PC-3 (cell line): Measurements from ENCODE around the gene PKD1L1. TPM values are rescaled to one million over a fixed set of nuclear protein-coding genes. Genes with fewer than 3 reads are reported as not detected.

Source experiments
- ATAC-seq: fragments of 200-7000 bp; cut with Tn5 transposase; 2 replicates; pipeline ENCODE4 v1.9.1; 2020; ENCODE audit warnings: mild to moderate bottlenecking, moderate library complexity
- BruUV-seq: library from RNA; stranded (reverse); fragments of 400-500 nt; replicated peaks from 2 replicates; lab custom pipeline; 2021; lab: Mats Ljungman, UMichigan
- CTCF ChIA-PET: fragments of 300-600 bp; sonication (Branson Sonifier 250); formaldehyde crosslinking; loops from one replicate; lab custom pipeline; 2022; ENCODE audit warnings: antibody characterized with exemption; lab: Charles Lee
- POLR2A ChIA-PET: fragments of 300-600 bp; sonication (Branson Sonifier 250); formaldehyde crosslinking; loops from one replicate; lab custom pipeline; 2022; ENCODE audit warnings: antibody characterized with exemption; ENCODE audit not compliant: unreplicated experiment; lab: Charles Lee
- DNase-seq: peaks from one replicate; pipeline ENCODE4 v3.0.0-alpha.2; 2015
- H2AFZ ChIP-seq: fragments of 300-600 bp; sonication (generic); 2 replicates; pipeline ENCODE4 v1.6.0; 2016; ENCODE audit warnings: antibody characterized with exemption, low read length
- H3F3A ChIP-seq: fragments of 300-600 bp; sonication (generic); one replicate; pipeline ENCODE4 v1.6.0; 2017; ENCODE audit warnings: antibody characterized with exemption, low read length, control low read depth, mild to moderate bottlenecking; ENCODE audit not compliant: unreplicated experiment
- H3K27ac ChIP-seq: fragments of 300-600 bp; sonication (generic); 2 replicates; pipeline ENCODE4 v1.5.1; 2016; ENCODE audit warnings: mild to moderate bottlenecking, low read length
- H3K27me3 ChIP-seq: fragments of 300-600 bp; sonication (generic); 2 replicates; pipeline ENCODE4 v1.6.1; 2016; ENCODE audit warnings: low read length, mixed read lengths
- H3K36me3 ChIP-seq: fragments of 300-600 bp; sonication (generic); 2 replicates; pipeline ENCODE4 v1.6.1; 2016; ENCODE audit warnings: low read depth, mixed run types, low read length, mixed read lengths
- H3K4me1 ChIP-seq: fragments of 300-600 bp; sonication (generic); 2 replicates; pipeline ENCODE4 v1.5.1; 2016; ENCODE audit warnings: low read length; ENCODE audit not compliant: insufficient read depth
- H3K4me2 ChIP-seq: fragments of 300-600 bp; sonication (generic); 2 replicates; pipeline ENCODE4 v1.6.0; 2016; ENCODE audit warnings: low read length
- H3K4me3 ChIP-seq: fragments of 300-600 bp; sonication (generic); 2 replicates; pipeline ENCODE4 v1.5.1; 2016; ENCODE audit warnings: mild to moderate bottlenecking, low read length, mixed read lengths
- H3K79me2 ChIP-seq: fragments of 300-600 bp; sonication (generic); 2 replicates; pipeline ENCODE4 v1.6.1; 2017; ENCODE audit warnings: low read length, mixed read lengths
- H3K9ac ChIP-seq: fragments of 300-600 bp; sonication (generic); 2 replicates; pipeline ENCODE4 v1.6.0; 2016; ENCODE audit warnings: mild to moderate bottlenecking, low read length
- H3K9me2 ChIP-seq: fragments of 300-600 bp; sonication (generic); replicated peaks from 2 replicates; pipeline ENCODE4 v1.6.1; 2016; ENCODE audit warnings: mixed run types, low read length, mixed read lengths
- H3K9me3 ChIP-seq: fragments of 300-600 bp; sonication (generic); 2 replicates; pipeline ENCODE4 v1.6.1; 2016; ENCODE audit warnings: low read length, mixed read lengths
- H4K20me1 ChIP-seq: fragments of 300-600 bp; sonication (generic); 2 replicates; pipeline ENCODE4 v1.6.1; 2016; ENCODE audit warnings: low read length, mixed read lengths
- CTCF ChIP-seq: fragments of 300-600 bp; sonication (generic); conservative IDR thresholded peaks from 2 replicates; pipeline ENCODE4 v1.5.1; 2017; ENCODE audit warnings: antibody characterized with exemption, low read depth, mild to moderate bottlenecking, low read length
- EZH2 ChIP-seq: fragments of 300-600 bp; sonication (generic); IDR thresholded peaks from one replicate; pipeline ENCODE4 v1.6.1; 2017; ENCODE audit warnings: antibody characterized with exemption, mild to moderate bottlenecking, low read length; ENCODE audit not compliant: unreplicated experiment
- EZH2phosphoT487 ChIP-seq: fragments of 300-600 bp; sonication (generic); IDR thresholded peaks from 2 replicates; pipeline ENCODE4 v1.6.1; 2018; ENCODE audit warnings: mild to moderate bottlenecking, antibody characterized with exemption, low read length, borderline replicate concordance
- intact Hi-C: fragments of 100-400 bp; cut with micrococcal nuclease; formaldehyde crosslinking; loops from 2 replicates; pipeline ENCODE4 v1.9.0; 2023
- total RNA-seq: library from RNA; depleted of rRNA; stranded (reverse); fragments of >200 nt; gene quantifications from 2 replicates; pipeline ENCODE4 v1.2.3, GENCODE V29; 2014

Gene PKD1L1
- total RNA-seq, 1 experiment from 2014 or later: 0.04 TPM

- Histone ChIP-seq H3K9me3 (no peaks in the 10 kb centered on the region), H3K9ac (no peak overlapping the region), H3K27me3 (no peaks in the 10 kb centered on the region), H3K4me2 (no peak overlapping the region), H3K36me3 (no peaks in the 10 kb centered on the region), H4K20me1 (no peaks in the 10 kb centered on the region), H3F3A (no peaks in the 10 kb centered on the region), H2AFZ (no peak overlapping the region), H3K9me2 (no peaks in the 10 kb centered on the region), H3K79me2 (no peaks in the 10 kb centered on the region), H3K4me3 (no peak overlapping the region), H3K4me1 (no peaks in the 10 kb centered on the region), H3K27ac (no peak overlapping the region)
- TF ChIP-seq EZH2 (no peak), CTCF (no peak)
- intact Hi-C loops: no loop called here
- no peak for DNase-seq
- no TSS peak for BruUV-seq
- CTCF ChIA-PET: no interaction called here
- ATAC-seq: no peak
- POLR2A ChIA-PET: no interaction called here
These were observed 112.2 kb downstream of the PKD1L1 start for GRCh38 chr7:47836080-47836479.

GRCh38 chr7:47833211-47833610 lies 115.1 kb downstream of the PKD1L1 start:
- ChIA-PET CTCF (no interaction called here), POLR2A (no interaction called here)
- no peaks in the 10 kb centered on the region for H3K9me2 ChIP-seq
- H3K27me3 ChIP-seq: no peaks in the 10 kb centered on the region
- H3K9ac ChIP-seq: no peak overlapping the region
- no peak overlapping the region for H3K4me2 ChIP-seq
- H3K9me3 ChIP-seq: no peaks in the 10 kb centered on the region
- no peak overlapping the region for H2AFZ ChIP-seq
- TF ChIP-seq EZH2phosphoT487: no peak
- no peak for TF ChIP-seq EZH2
- TF ChIP-seq CTCF: no peak
- H3K36me3 ChIP-seq: no peaks in the 10 kb centered on the region
- no peaks in the 10 kb centered on the region for H3K79me2 ChIP-seq
- DNase-seq (no peak), ATAC-seq (no peak)
- H3K4me1 ChIP-seq: no peaks in the 10 kb centered on the region
- no peak overlapping the region for H3K27ac ChIP-seq
- no peak overlapping the region for H3K4me3 ChIP-seq
- no peaks in the 10 kb centered on the region for H4K20me1 ChIP-seq
- BruUV-seq: no TSS peak
- H3F3A ChIP-seq: no peaks in the 10 kb centered on the region
- intact Hi-C loops: no loop called here

GRCh38 chr7:47832105-47832715 lies 116.1 kb downstream of the PKD1L1 start:
- Histone ChIP-seq H4K20me1 (no peaks in the 10 kb centered on the region), H3K4me2 (no peak overlapping the region), H3K27ac (no peak overlapping the region), H3K4me1 (no peaks in the 10 kb centered on the region), H3K9me3 (no peaks in the 10 kb centered on the region), H3K36me3 (no peaks in the 10 kb centered on the region), H3K4me3 (no peak overlapping the region), H3K27me3 (no peaks in the 10 kb centered on the region), H3K79me2 (no peaks in the 10 kb centered on the region), H3K9ac (no peak overlapping the region), H3F3A (no peaks in the 10 kb centered on the region), H2AFZ (no peak overlapping the region), H3K9me2 (no peaks in the 10 kb centered on the region)
- TF ChIP-seq EZH2 (no peak), CTCF (no peak), EZH2phosphoT487 (no peak)
- POLR2A ChIA-PET: no interaction called here
- no TSS peak for BruUV-seq
- ATAC-seq: no peak
- CTCF ChIA-PET: no interaction called here
- DNase-seq: no peak
- intact Hi-C loops: no loop called here
